Endothelial cell (in vitro differentiated cells): ENCODE results near the gene GRM1. TPM values are rescaled to one million over a fixed set of nuclear protein-coding genes. Genes with fewer than 3 reads are reported as not detected.

Experiments used
- DNase-seq: peaks from one replicate; pipeline ENCODE4 v3.0.0; 2021; ENCODE audit warnings: low spot score
- H3K27ac Mint-ChIP-seq: one replicate; pipeline ENCODE4 v1.8.0; 2021; ENCODE audit warnings: mixed read lengths, inconsistent platforms; ENCODE audit not compliant: unreplicated experiment
- H3K27me3 Mint-ChIP-seq: one replicate; pipeline ENCODE4 v1.8.0; 2021; ENCODE audit warnings: mild to moderate bottlenecking, moderate library complexity, mixed read lengths, inconsistent platforms; ENCODE audit not compliant: unreplicated experiment
- H3K36me3 Mint-ChIP-seq: one replicate; pipeline ENCODE4 v1.8.0; 2021; ENCODE audit warnings: mild to moderate bottlenecking, low read depth, mixed read lengths, inconsistent platforms; ENCODE audit not compliant: unreplicated experiment
- H3K4me1 Mint-ChIP-seq: one replicate; pipeline ENCODE4 v1.8.0; 2021; ENCODE audit warnings: mild to moderate bottlenecking, mixed read lengths, inconsistent platforms; ENCODE audit not compliant: unreplicated experiment
- H3K4me3 Mint-ChIP-seq: one replicate; pipeline ENCODE4 v1.8.0; 2021; ENCODE audit warnings: mild to moderate bottlenecking, mixed read lengths, inconsistent platforms; ENCODE audit not compliant: unreplicated experiment
- H3K9me3 Mint-ChIP-seq: one replicate; pipeline ENCODE4 v1.8.0; 2021; ENCODE audit warnings: mixed read lengths, inconsistent platforms; ENCODE audit not compliant: unreplicated experiment
- total RNA-seq: library from RNA; stranded (reverse); fragmentation: NEBNext Ultra II Directional; extraction: Animal tissue kit (Norgen Biotek cat#: 25700); gene quantifications from one replicate; pipeline ENCODE4 v1.2.1, GENCODE V29; 2021; ENCODE audit not compliant: unreplicated experiment
- TF ChIP-seq, protein P1 (sequence below): fragments of 200-600 bp; sonication (generic); IDR thresholded peaks from one replicate; pipeline ENCODE4 v1.5.0; 2021; ENCODE audit warnings: antibody characterized with exemption; ENCODE audit not compliant: unreplicated experiment

GRM1 gene
- total RNA-seq, 1 donor from 2014 or later: 0.23 TPM

DNA sequence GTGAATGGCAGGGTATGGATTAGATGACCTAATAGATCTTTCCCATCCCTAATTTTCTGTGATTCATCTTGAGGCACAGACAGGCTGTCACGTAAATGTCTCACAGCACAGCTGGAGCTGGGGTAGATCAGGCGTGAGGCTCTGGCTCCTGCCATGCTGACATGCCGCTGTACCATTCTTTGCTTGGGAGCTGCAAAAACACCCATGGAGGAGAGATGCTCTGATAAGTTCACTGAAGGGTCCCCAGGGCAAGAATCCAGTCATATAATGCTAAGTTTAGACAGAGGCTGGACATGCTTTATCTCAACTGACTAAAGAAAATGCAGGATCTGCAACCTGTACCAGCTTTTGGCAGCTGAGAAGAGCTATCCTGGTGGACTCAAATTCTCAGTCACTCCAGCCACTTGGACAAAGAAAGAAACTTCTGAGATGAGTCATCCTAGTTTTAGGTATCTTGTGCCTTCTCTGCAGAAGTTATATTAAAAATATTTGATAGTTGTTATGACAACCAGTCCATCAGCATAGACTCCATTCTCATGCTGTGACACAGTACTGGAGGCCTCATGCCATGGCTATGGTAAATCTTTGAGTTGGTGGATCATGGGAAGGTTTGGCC lies 329.7 kb downstream of the GRM1 start:
- Mint-ChIP-seq H3K4me1 (peaks cover 11% of the 10 kb centered on the region), H3K27me3 (no peaks in the 10 kb centered on the region), H3K4me3 (no peak overlapping the region), H3K9me3 (no peaks in the 10 kb centered on the region), H3K27ac (no peak overlapping the region), H3K36me3 (no peaks in the 10 kb centered on the region)
- TF ChIP-seq, protein P1, sequence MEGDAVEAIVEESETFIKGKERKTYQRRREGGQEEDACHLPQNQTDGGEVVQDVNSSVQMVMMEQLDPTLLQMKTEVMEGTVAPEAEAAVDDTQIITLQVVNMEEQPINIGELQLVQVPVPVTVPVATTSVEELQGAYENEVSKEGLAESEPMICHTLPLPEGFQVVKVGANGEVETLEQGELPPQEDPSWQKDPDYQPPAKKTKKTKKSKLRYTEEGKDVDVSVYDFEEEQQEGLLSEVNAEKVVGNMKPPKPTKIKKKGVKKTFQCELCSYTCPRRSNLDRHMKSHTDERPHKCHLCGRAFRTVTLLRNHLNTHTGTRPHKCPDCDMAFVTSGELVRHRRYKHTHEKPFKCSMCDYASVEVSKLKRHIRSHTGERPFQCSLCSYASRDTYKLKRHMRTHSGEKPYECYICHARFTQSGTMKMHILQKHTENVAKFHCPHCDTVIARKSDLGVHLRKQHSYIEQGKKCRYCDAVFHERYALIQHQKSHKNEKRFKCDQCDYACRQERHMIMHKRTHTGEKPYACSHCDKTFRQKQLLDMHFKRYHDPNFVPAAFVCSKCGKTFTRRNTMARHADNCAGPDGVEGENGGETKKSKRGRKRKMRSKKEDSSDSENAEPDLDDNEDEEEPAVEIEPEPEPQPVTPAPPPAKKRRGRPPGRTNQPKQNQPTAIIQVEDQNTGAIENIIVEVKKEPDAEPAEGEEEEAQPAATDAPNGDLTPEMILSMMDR: no peak
- DNase-seq: no peak

GRCh38 chr6:146359131-146359530 lies 330.3 kb downstream of the GRM1 start:
- no peaks in the 10 kb centered on the region for H3K36me3 Mint-ChIP-seq
- no peak overlapping the region for H3K4me3 Mint-ChIP-seq
- H3K4me1 Mint-ChIP-seq: peaks cover 11% of the 10 kb centered on the region
- TF ChIP-seq, protein P1: no peak
- H3K27me3 Mint-ChIP-seq: no peaks in the 10 kb centered on the region
- no peaks in the 10 kb centered on the region for H3K9me3 Mint-ChIP-seq
- DNase-seq: no peak
- H3K27ac Mint-ChIP-seq: no peak overlapping the region

GRCh38 chr6:146361128-146361924 lies 332.5 kb downstream of the GRM1 start:
- no peak overlapping the region for H3K27ac Mint-ChIP-seq
- no peaks in the 10 kb centered on the region for H3K9me3 Mint-ChIP-seq
- H3K36me3 Mint-ChIP-seq: no peaks in the 10 kb centered on the region
- TF ChIP-seq, protein P1: no peak
- peaks cover 11% of the 10 kb centered on the region for H3K4me1 Mint-ChIP-seq
- no peaks in the 10 kb centered on the region for H3K27me3 Mint-ChIP-seq
- no peak for DNase-seq
- H3K4me3 Mint-ChIP-seq: no peak overlapping the region

GRCh38 chr6:146363838-146364607 lies 335.2 kb downstream of the GRM1 start:
- Mint-ChIP-seq H3K9me3 (no peaks in the 10 kb centered on the region), H3K4me1 (peaks cover 11% of the 10 kb centered on the region), H3K4me3 (no peak overlapping the region), H3K27me3 (no peaks in the 10 kb centered on the region), H3K36me3 (no peaks in the 10 kb centered on the region), H3K27ac (no peak overlapping the region)
- TF ChIP-seq, protein P1: no peak
- no peak for DNase-seq
